Endothelial cell (in vitro differentiated cells): ENCODE results near the gene USH2A. TPM values are rescaled to one million over a fixed set of nuclear protein-coding genes. Genes with fewer than 3 reads are reported as not detected.
"Not testable (repeated sequence)": the region's sequence is repeated elsewhere in the genome, so short reads cannot be mapped to it uniquely, and the experiment has no call there.

ENCODE experiments used
- DNase-seq: peaks from one replicate; pipeline ENCODE4 v3.0.0; 2021; ENCODE audit warnings: low spot score
- H3K27ac Mint-ChIP-seq: one replicate; pipeline ENCODE4 v1.8.0; 2021; ENCODE audit warnings: mixed read lengths, inconsistent platforms; ENCODE audit not compliant: unreplicated experiment
- H3K27me3 Mint-ChIP-seq: one replicate; pipeline ENCODE4 v1.8.0; 2021; ENCODE audit warnings: mild to moderate bottlenecking, moderate library complexity, mixed read lengths, inconsistent platforms; ENCODE audit not compliant: unreplicated experiment
- H3K36me3 Mint-ChIP-seq: one replicate; pipeline ENCODE4 v1.8.0; 2021; ENCODE audit warnings: mild to moderate bottlenecking, low read depth, mixed read lengths, inconsistent platforms; ENCODE audit not compliant: unreplicated experiment
- H3K4me1 Mint-ChIP-seq: one replicate; pipeline ENCODE4 v1.8.0; 2021; ENCODE audit warnings: mild to moderate bottlenecking, mixed read lengths, inconsistent platforms; ENCODE audit not compliant: unreplicated experiment
- H3K4me3 Mint-ChIP-seq: one replicate; pipeline ENCODE4 v1.8.0; 2021; ENCODE audit warnings: mild to moderate bottlenecking, mixed read lengths, inconsistent platforms; ENCODE audit not compliant: unreplicated experiment
- H3K9me3 Mint-ChIP-seq: one replicate; pipeline ENCODE4 v1.8.0; 2021; ENCODE audit warnings: mixed read lengths, inconsistent platforms; ENCODE audit not compliant: unreplicated experiment
- total RNA-seq: library from RNA; stranded (reverse); fragmentation: NEBNext Ultra II Directional; extraction: Animal tissue kit (Norgen Biotek cat#: 25700); gene quantifications from one replicate; pipeline ENCODE4 v1.2.1, GENCODE V29; 2021; ENCODE audit not compliant: unreplicated experiment
- TF ChIP-seq, protein P1 (sequence below): fragments of 200-600 bp; sonication (generic); IDR thresholded peaks from one replicate; pipeline ENCODE4 v1.5.0; 2021; ENCODE audit warnings: antibody characterized with exemption; ENCODE audit not compliant: unreplicated experiment

USH2A gene
- total RNA-seq, 1 donor from 2014 or later: not detected

DNA sequence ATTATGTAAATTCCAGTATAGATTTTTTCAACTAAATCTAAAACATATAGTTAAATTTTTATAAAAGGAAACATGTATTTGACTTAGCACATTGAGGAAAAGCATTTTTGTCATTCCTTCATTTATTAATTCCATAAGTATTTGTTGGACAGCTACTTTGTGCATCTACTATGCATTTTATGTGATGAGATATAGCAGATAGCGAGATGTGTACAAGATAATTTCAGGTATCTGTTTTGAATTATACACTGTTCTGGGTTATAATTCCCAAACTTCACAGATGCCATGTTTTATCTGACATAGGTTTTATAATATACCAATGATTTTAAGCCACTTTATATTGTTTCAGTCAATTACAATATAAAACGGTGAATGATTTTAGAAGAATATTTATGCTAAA is 398.7 kb downstream of the USH2A start:
- Mint-ChIP-seq H3K27me3 (no peaks in the 10 kb centered on the region), H3K36me3 (no peaks in the 10 kb centered on the region), H3K4me1 (no peaks in the 10 kb centered on the region), H3K27ac (no peak overlapping the region), H3K4me3 (no peak overlapping the region), H3K9me3 (no peaks in the 10 kb centered on the region)
- TF ChIP-seq, protein P1, sequence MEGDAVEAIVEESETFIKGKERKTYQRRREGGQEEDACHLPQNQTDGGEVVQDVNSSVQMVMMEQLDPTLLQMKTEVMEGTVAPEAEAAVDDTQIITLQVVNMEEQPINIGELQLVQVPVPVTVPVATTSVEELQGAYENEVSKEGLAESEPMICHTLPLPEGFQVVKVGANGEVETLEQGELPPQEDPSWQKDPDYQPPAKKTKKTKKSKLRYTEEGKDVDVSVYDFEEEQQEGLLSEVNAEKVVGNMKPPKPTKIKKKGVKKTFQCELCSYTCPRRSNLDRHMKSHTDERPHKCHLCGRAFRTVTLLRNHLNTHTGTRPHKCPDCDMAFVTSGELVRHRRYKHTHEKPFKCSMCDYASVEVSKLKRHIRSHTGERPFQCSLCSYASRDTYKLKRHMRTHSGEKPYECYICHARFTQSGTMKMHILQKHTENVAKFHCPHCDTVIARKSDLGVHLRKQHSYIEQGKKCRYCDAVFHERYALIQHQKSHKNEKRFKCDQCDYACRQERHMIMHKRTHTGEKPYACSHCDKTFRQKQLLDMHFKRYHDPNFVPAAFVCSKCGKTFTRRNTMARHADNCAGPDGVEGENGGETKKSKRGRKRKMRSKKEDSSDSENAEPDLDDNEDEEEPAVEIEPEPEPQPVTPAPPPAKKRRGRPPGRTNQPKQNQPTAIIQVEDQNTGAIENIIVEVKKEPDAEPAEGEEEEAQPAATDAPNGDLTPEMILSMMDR: no peak
- DNase-seq: no peak

DNA sequence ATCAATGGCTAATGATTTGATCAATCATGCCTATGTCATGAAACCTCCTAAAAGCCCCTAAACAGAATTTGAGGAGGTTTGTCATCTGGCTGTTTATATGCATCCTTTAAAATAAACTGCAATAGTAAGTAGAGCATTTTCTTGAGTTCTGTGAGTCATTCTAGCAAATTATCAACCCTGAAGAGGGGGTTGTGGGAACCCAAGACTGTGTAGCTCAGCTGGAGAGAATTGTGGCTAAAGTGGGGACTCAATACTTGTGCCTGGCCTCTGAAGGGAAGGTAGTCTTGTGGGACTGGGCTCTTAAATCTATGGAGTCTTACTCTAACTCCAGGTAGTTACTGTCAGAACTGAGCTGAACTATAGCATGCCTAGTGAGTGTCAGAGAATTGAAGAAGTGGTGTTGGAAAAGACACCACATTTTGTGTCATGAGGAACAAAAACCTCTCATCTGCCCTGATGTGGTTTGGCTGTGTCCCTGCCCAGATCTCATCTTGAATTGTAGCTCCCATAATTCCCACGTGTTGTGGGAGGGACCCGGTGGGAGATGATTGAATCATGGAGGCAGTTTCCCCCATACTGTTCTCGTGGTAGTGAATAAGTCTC is 402.4 kb downstream of the USH2A start:
- no peak overlapping the region for H3K27ac Mint-ChIP-seq
- DNase-seq: no peak
- H3K4me3 Mint-ChIP-seq: no peak overlapping the region
- no peaks in the 10 kb centered on the region for H3K4me1 Mint-ChIP-seq
- TF ChIP-seq, protein P1: no peak
- no peaks in the 10 kb centered on the region for H3K9me3 Mint-ChIP-seq
- no peaks in the 10 kb centered on the region for H3K36me3 Mint-ChIP-seq
- H3K27me3 Mint-ChIP-seq: no peaks in the 10 kb centered on the region

DNA sequence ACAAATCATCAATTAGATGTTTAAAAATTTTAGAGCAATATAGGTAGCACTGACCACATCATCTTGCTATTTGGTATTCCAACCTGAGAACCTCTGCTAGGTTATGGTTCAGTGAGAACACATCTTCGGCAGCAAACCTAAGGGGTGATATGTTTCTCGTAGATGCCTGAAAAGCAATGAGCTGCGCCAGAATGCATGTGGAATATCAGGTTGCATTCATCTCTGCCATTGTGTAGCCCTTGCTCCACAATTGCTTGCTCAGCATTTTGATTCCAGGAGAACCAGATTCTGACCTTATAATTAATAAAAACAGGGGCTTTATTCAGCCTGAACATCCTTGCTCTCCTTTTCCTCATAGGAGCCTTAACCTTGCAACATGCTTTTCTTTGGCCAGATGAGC is 408.1 kb downstream of the USH2A start:
- Mint-ChIP-seq H3K36me3 (no peaks in the 10 kb centered on the region), H3K27ac (no peak overlapping the region), H3K27me3 (no peaks in the 10 kb centered on the region), H3K4me1 (no peaks in the 10 kb centered on the region), H3K4me3 (no peak overlapping the region), H3K9me3 (no peaks in the 10 kb centered on the region)
- no peak for DNase-seq
- TF ChIP-seq, protein P1: no peak

DNA sequence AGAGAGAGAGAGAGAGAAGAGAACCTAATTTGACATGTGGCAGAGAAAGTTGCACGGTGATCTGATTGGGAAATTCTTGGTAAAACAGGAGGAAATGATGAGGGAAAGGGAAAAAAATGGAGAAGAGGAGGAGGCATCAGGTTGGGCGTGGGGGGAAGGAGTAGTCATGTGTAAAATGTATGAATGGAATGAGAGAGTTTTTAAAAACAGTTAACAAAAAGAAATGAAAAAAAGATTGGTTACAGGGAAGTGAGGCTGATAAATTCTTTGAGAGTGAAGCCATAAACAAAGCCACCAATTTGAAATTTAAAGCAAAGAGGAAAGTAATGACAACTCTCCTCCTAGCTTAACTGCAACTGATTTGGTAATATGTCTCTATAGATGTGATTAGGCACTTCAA is 409.2 kb downstream of the USH2A start:
- H3K27ac Mint-ChIP-seq: no peak overlapping the region
- H3K9me3 Mint-ChIP-seq: no peaks in the 10 kb centered on the region
- H3K4me3 Mint-ChIP-seq: no peak overlapping the region
- no peaks in the 10 kb centered on the region for H3K36me3 Mint-ChIP-seq
- TF ChIP-seq, protein P1: no peak
- no peak for DNase-seq
- H3K4me1 Mint-ChIP-seq: no peaks in the 10 kb centered on the region
- H3K27me3 Mint-ChIP-seq: peaks cover 2% of the 10 kb centered on the region

DNA sequence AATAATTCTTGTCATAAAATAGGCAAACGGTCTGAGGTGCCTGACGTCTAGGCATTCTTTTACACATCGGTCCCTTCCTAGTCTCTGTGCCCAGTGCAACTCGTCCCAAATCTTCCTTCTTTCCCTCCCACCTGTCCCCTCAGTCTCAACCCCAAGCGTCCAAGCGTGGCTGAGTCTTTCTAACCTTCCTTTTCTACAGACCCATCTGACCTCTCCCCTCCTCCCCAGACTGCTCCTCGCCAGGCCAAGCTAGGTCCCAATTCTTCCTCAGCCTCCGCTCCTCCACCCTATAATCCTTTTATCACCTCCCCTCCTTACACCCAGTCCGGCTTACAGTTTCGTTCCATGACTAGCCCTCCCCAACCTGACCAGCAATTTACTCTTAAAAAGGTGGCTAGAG is 413.8 kb downstream of the USH2A start:
- H3K4me3 Mint-ChIP-seq, H3K27me3 Mint-ChIP-seq, H3K9me3 Mint-ChIP-seq, H3K36me3 Mint-ChIP-seq, H3K27ac Mint-ChIP-seq, H3K4me1 Mint-ChIP-seq, DNase-seq: not testable (repeated sequence)
